Measurements from ENCODE around the gene CDKN1A.

The CDKN1A gene

GRCh38 chr6:36678488-36679042 is at the start of gene CDKN1A:
Gene CDKN1A, plus strand, starts transcription at chr6:36678714. Its CDS starts 5,388 bp downstream, at chr6:36684102.
- Histone ChIP-seq H3K4me3 (ENCODE audit: low read length) (peak within 1 kb of the TSS; percentile 86), H3K4me1 (ENCODE audit: insufficient read depth, low read length) (peaks cover 44% of the 10 kb centered on the region), H3K36me3 (ENCODE audit: insufficient read depth, low read length) (peaks cover 12% of the 10 kb centered on the region), H2AFZ (ENCODE audit: low read depth, low read length) (no peak within 1 kb of the TSS), H3K9me3 (ENCODE audit: low read length) (no peaks in the 10 kb centered on the region), H3K27me3 (ENCODE audit: insufficient read depth, low read length) (no peaks in the 10 kb centered on the region)

DNA sequence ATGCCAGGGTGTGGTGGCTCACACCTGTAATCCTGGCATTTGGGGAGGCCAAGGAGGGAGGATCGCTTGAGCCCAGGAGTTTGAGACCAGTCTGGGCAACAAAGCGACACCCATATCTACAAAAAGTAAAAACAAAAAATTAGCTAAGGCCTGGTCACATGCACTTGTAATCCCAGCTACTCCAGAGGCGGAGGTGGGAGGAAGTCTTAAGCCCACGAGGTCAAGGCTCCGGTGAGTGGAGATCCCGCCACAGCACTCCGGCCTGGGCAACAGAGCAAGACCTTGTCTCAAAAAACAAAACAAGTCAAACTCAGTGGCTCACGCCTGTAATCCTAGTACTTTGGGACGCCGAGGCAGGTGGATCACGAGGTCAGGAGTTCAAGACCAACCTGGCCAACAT is 48.7 kb upstream of the CDKN1A start:
- Histone ChIP-seq H2AFZ (ENCODE audit: low read depth, low read length) (no peak overlapping the region), H3K9me3 (ENCODE audit: low read length) (no peaks in the 10 kb centered on the region), H3K27me3 (ENCODE audit: insufficient read depth, low read length) (no peaks in the 10 kb centered on the region), H3K36me3 (ENCODE audit: insufficient read depth, low read length) (no peaks in the 10 kb centered on the region), H3K4me3 (ENCODE audit: low read length) (no peak overlapping the region), H3K4me1 (ENCODE audit: insufficient read depth, low read length) (no peaks in the 10 kb centered on the region)

DNA sequence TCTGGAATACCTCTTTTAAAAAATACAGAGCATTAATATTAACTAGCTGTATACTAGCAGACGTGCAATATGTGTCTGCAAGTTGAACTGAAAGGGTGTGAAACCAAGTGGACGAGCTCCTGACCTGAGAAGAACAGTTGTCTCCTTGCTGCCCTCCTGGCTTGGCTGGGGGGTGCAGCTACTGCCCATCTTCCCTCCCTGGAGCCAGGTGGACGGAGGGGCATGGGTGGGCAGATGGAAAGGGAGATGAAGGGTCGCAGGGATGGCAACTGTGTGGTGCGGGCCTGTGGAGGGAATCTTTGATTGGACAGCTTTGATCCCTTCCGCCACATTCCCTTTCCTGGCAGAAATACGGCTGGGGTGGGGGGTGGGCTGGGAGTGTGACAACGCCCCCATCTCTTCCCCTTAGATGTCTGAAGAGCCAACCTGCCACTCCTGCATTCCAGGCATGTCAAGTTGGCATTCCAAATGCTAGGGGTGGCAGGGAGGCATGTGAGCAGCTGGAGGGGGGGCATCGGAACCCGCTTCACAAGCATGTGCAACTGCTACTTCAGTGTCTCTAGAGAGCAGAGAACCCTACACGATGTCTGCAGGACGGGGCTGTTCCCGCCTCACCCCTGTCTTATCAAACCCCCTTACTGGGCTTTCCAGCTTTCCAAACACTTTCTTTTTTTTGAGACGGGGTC is 47.0 kb upstream of the CDKN1A start:
- Histone ChIP-seq H2AFZ (ENCODE audit: low read depth, low read length) (no peak overlapping the region), H3K36me3 (ENCODE audit: insufficient read depth, low read length) (no peaks in the 10 kb centered on the region), H3K9me3 (ENCODE audit: low read length) (no peaks in the 10 kb centered on the region), H3K4me1 (ENCODE audit: insufficient read depth, low read length) (no peaks in the 10 kb centered on the region), H3K4me3 (ENCODE audit: low read length) (no peak overlapping the region), H3K27me3 (ENCODE audit: insufficient read depth, low read length) (no peaks in the 10 kb centered on the region)

DNA sequence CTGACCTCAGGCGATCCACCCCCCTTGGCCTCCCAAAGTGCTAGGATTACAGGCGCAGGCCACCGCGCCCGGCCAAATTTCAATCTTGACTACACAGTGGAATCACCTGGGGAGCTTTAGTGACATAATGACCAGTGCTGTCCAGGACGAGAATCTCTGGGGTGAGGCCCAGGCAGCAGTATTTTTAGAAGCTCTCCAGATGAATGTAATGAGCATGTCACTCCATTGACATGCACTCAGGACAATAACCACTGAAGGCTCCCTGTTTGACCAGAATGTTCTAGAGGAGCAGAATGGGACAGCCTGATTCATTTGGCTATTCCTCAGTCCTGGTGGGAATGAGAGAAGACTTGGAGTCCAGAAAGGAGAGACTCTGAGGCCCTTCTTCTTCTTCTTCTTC is 45.1 kb upstream of the CDKN1A start:
- H3K4me3 ChIP-seq (ENCODE audit: low read length): no peak overlapping the region
- H3K9me3 ChIP-seq (ENCODE audit: low read length): no peaks in the 10 kb centered on the region
- H3K27me3 ChIP-seq (ENCODE audit: insufficient read depth, low read length): no peaks in the 10 kb centered on the region
- no peaks in the 10 kb centered on the region for H3K36me3 ChIP-seq (ENCODE audit: insufficient read depth, low read length)
- H3K4me1 ChIP-seq (ENCODE audit: insufficient read depth, low read length): no peaks in the 10 kb centered on the region
- no peak overlapping the region for H2AFZ ChIP-seq (ENCODE audit: low read depth, low read length)

GRCh38 chr6:36633915-36634314 is 44.6 kb upstream of the CDKN1A start:
- Histone ChIP-seq H2AFZ (ENCODE audit: low read depth, low read length) (no peak overlapping the region), H3K4me1 (ENCODE audit: insufficient read depth, low read length) (no peaks in the 10 kb centered on the region), H3K36me3 (ENCODE audit: insufficient read depth, low read length) (no peaks in the 10 kb centered on the region), H3K9me3 (ENCODE audit: low read length) (no peaks in the 10 kb centered on the region), H3K27me3 (ENCODE audit: insufficient read depth, low read length) (no peaks in the 10 kb centered on the region), H3K4me3 (ENCODE audit: low read length) (no peak overlapping the region)

DNA sequence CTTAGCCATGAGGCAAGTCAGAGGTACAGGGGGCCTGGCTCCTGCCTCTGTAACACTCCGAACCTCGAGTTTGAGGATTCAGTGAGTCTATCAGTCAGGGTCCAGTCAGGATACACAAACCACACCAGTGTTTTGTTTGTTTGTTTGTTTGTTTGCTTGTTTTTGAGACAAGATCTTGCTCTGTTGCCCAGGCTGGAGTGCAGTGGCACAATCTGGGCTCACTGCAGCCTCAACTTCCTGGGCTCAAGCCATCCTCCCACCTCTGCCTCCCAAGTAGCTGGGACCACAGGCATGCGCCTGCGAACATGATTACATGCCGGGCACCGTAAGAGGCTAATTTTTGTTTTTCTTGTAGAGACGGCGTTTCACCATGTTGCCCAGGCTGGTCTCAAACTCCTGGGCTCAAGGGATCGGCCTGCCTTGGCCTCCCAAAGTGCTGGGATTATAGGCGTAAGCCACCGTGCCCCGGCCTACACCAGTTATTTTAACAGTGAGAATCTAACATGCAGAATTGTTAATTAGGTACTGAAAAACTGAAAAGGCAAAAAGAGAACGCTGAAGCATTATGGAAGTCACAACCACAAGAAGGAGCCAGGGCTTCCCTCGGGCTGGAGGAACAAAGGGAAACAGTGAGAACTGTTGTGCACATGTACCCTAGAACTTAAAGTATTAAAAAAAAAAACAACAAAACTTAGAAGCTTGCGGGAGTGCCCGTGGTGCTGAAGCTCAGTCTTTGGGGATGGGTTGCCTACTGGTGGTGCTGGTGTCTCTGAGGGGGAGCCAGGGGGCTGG is 44.0 kb upstream of the CDKN1A start:
- Histone ChIP-seq H2AFZ (ENCODE audit: low read depth, low read length) (no peak overlapping the region), H3K4me1 (ENCODE audit: insufficient read depth, low read length) (no peaks in the 10 kb centered on the region), H3K4me3 (ENCODE audit: low read length) (no peak overlapping the region), H3K9me3 (ENCODE audit: low read length) (no peaks in the 10 kb centered on the region), H3K36me3 (ENCODE audit: insufficient read depth, low read length) (no peaks in the 10 kb centered on the region), H3K27me3 (ENCODE audit: insufficient read depth, low read length) (no peaks in the 10 kb centered on the region)

GRCh38 chr6:36636283-36636682 is 42.2 kb upstream of the CDKN1A start:
- H3K9me3 ChIP-seq (ENCODE audit: low read length): no peaks in the 10 kb centered on the region
- no peaks in the 10 kb centered on the region for H3K36me3 ChIP-seq (ENCODE audit: insufficient read depth, low read length)
- peaks cover 3% of the 10 kb centered on the region for H3K4me1 ChIP-seq (ENCODE audit: insufficient read depth, low read length)
- no peaks in the 10 kb centered on the region for H3K27me3 ChIP-seq (ENCODE audit: insufficient read depth, low read length)
- H3K4me3 ChIP-seq (ENCODE audit: low read length): no peak overlapping the region
- no peak overlapping the region for H2AFZ ChIP-seq (ENCODE audit: low read depth, low read length)

DNA sequence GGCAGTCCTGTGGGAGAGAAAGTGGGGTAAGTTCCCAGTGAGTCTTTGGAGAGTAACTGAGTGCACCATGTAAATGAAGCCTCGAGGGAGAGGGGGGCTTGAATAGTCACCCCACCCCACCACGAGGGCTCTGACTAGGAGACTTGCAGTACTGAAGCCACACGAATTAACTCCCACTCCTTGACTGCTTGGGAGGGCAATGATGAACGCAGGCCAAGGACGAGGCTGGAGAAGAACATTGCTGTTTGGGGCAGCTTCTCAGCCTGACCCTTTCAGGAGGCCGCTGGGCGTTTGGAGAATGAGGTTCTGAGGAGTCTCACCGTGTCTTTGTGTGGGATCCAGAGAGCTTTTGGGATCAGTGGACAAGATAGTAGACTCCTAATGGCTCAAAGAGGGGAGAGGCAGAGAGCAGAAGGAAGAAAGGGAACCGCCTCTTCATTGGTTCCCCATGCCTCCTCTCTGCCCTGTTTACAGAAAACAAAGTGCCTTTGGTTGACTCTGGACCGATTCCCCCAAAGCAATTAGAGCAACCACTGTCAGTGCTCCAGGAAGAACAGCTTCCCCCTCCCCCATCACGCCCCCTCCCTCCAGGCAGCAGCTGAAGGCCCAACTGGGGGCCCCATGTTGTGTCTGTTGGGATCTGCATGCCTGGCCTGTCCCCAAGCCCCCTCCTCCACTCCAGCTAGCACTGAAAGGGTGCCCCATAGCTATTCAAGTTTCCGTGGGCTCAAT is 41.7 kb upstream of the CDKN1A start:
- Histone ChIP-seq H3K4me3 (ENCODE audit: low read length) (no peak overlapping the region), H3K36me3 (ENCODE audit: insufficient read depth, low read length) (no peaks in the 10 kb centered on the region), H3K27me3 (ENCODE audit: insufficient read depth, low read length) (no peaks in the 10 kb centered on the region), H2AFZ (ENCODE audit: low read depth, low read length) (no peak overlapping the region), H3K4me1 (ENCODE audit: insufficient read depth, low read length) (peaks cover 7% of the 10 kb centered on the region), H3K9me3 (ENCODE audit: low read length) (no peaks in the 10 kb centered on the region)

DNA sequence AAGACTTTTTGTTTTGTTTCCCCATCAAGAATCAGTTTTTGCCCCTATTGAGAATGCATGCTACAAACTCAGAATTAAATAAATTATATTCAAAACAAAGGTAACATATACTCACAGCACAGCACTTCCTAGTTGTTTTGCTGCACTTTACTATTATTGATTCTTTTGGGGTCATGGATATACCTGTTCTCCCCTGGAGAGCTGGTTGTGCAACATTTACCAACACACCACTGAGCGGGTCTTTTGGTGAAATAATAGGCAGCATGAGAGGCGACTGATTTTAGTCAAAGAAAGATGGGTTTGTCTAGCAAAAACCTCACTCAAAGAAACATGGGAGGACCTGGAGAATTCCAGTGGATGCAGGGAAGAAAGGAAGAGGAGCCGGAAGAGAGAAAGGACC is 39.9 kb upstream of the CDKN1A start:
- Histone ChIP-seq H3K9me3 (ENCODE audit: low read length) (no peaks in the 10 kb centered on the region), H2AFZ (ENCODE audit: low read depth, low read length) (no peak overlapping the region), H3K36me3 (ENCODE audit: insufficient read depth, low read length) (no peaks in the 10 kb centered on the region), H3K4me3 (ENCODE audit: low read length) (no peak overlapping the region), H3K4me1 (ENCODE audit: insufficient read depth, low read length) (peaks cover 7% of the 10 kb centered on the region), H3K27me3 (ENCODE audit: insufficient read depth, low read length) (no peaks in the 10 kb centered on the region)

GRCh38 chr6:36639171-36639808 is 39.2 kb upstream of the CDKN1A start:
- no peaks in the 10 kb centered on the region for H3K36me3 ChIP-seq (ENCODE audit: insufficient read depth, low read length)
- H3K9me3 ChIP-seq (ENCODE audit: low read length): no peaks in the 10 kb centered on the region
- peaks cover 7% of the 10 kb centered on the region for H3K4me1 ChIP-seq (ENCODE audit: insufficient read depth, low read length)
- no peaks in the 10 kb centered on the region for H3K27me3 ChIP-seq (ENCODE audit: insufficient read depth, low read length)
- H3K4me3 ChIP-seq (ENCODE audit: low read length): no peak overlapping the region
- H2AFZ ChIP-seq (ENCODE audit: low read depth, low read length): no peak overlapping the region

GRCh38 chr6:36641543-36641942 is 37.0 kb upstream of the CDKN1A start:
- H3K9me3 ChIP-seq (ENCODE audit: low read length): no peaks in the 10 kb centered on the region
- H3K4me3 ChIP-seq (ENCODE audit: low read length): no peak overlapping the region
- no peaks in the 10 kb centered on the region for H3K36me3 ChIP-seq (ENCODE audit: insufficient read depth, low read length)
- no peak overlapping the region for H2AFZ ChIP-seq (ENCODE audit: low read depth, low read length)
- no peaks in the 10 kb centered on the region for H3K27me3 ChIP-seq (ENCODE audit: insufficient read depth, low read length)
- peaks cover 7% of the 10 kb centered on the region for H3K4me1 ChIP-seq (ENCODE audit: insufficient read depth, low read length)

DNA sequence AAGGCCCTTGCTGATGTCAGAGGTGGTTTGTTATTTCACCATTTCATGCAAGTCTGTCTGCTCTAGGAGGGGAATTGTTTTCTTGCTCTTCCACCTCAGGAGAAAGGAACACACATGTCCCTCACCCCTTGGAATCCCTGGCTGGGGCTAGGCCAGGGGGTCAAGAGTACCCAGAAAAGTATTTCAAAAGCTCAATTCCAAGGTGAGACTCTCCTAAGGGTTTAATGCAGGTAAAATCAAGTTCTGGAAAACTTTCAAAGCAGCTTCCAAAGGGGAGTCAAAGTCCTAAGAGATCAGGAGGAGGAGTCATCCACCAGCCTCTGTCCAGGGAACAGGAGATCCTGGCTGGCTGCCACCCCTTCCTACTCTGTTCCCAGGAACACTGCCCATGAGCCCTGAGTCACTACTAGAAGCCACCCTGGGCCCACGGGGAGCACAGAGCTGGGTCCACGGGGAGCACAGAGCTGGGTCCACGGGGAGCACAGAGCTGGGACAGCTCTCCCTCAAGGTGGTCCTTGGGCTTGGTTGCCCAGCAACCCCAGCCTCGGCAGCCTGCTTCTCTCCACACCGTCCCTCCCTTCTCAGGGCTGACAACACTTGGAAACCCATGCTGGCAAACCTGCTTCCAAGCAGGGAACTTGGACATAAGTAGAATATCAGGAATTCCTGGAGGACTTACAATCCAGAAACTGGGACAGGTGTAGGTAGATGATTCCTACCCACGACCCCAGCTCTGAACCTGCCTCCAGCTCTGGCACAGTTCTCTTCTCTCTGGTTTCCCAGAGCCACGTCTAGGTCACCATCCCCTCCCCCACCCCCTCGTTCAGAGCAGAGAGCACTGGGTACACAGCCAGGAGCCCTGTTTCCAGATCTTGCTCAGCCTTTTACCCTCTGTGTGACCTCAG is 35.3 kb upstream of the CDKN1A start:
- no peak overlapping the region for H2AFZ ChIP-seq (ENCODE audit: low read depth, low read length)

More for the DNA sequence above, 35.3 kb upstream of the CDKN1A start:
- Histone ChIP-seq H3K27me3 (ENCODE audit: insufficient read depth, low read length) (no peaks in the 10 kb centered on the region), H3K4me1 (ENCODE audit: insufficient read depth, low read length) (peaks cover 7% of the 10 kb centered on the region), H3K9me3 (ENCODE audit: low read length) (no peaks in the 10 kb centered on the region), H3K36me3 (ENCODE audit: insufficient read depth, low read length) (no peaks in the 10 kb centered on the region), H3K4me3 (ENCODE audit: low read length) (no peak overlapping the region)

Measured in neuron (in vitro differentiated cells).